Stomach (tissue), 9 donors: ENCODE results near the gene TRAPPC6A. TPM values are rescaled to one million over a fixed set of nuclear protein-coding genes. Genes with fewer than 3 reads are reported as not detected.

Experiments used
- DNase-seq, 2 donors: peaks; one replicate each; pipeline versions ENCODE4 v3.0.0 to v3.0.0-alpha.2; 2013 to 2019
- H3K27ac ChIP-seq, 5 donors: fragments of 200-600 bp in 4 of 5; sonication (generic) in 4 of 5; one replicate each; pipeline ENCODE4 v1.5.1; 2013 to 2019; ENCODE audit warnings: mild to moderate bottlenecking in 1 of 5, moderate library complexity in 1 of 5
- H3K27me3 ChIP-seq, 3 donors: fragments of 200-600 bp; sonication (generic); one replicate each; pipeline ENCODE4 v1.5.1; 2017 to 2019; ENCODE audit warnings: mixed run types in 1 of 3
- H3K36me3 ChIP-seq, 4 donors: fragments of 200-600 bp; sonication (generic); 1 replicate in 3 of 4; 2 replicates in 1 of 4; pipeline ENCODE4 v1.5.1; 2016 to 2019
- H3K4me1 ChIP-seq, 4 donors: fragments of 200-600 bp; sonication (generic); one replicate each; pipeline ENCODE4 v1.5.1; 2016 to 2019
- H3K4me3 ChIP-seq, 4 donors: fragments of 200-600 bp; sonication (generic) in 3 of 4; one replicate each; pipeline ENCODE4 v1.5.1; 2016 to 2019; ENCODE audit warnings: mild to moderate bottlenecking in 1 of 4
- H3K9me3 ChIP-seq, 4 donors: fragments of 200-600 bp; sonication (generic); one replicate each; pipeline ENCODE4 v1.5.1; 2016 to 2019
- EP300 ChIP-seq: sonication (generic); formaldehyde crosslinking; IDR thresholded peaks from one replicate; pipeline ENCODE4 v1.6.1; 2017; ENCODE audit warnings: antibody characterized with exemption
- POLR2A ChIP-seq, 4 donors: fragments of 450-650 bp; IDR thresholded peaks; one replicate each; pipeline ENCODE4 v1.6.1; 2016; ENCODE audit warnings: antibody characterized with exemption in 4 of 4, control low read depth in 2 of 4, mild to moderate bottlenecking in 1 of 4, moderate library complexity in 1 of 4
- POLR2AphosphoS5 ChIP-seq, 3 donors: sonication (generic); formaldehyde crosslinking; IDR thresholded peaks; one replicate each; pipeline ENCODE4 v1.6.1; 2016; ENCODE audit warnings: antibody characterized with exemption in 3 of 3
- WGBS, 5 donors: extraction: QIAGEN DNeasy Blood & Tissue Kit in 3 of 5; methylation state at CpG; one replicate each; pipeline versions ENCODE4 v1.1.5 to v1.1.7; 2013 to 2018; 5-methylcytosine and 5-hydroxymethylcytosine counted together
- intact Hi-C: fragments of 100-400 bp; cut with DNase I; formaldehyde crosslinking; loops from one replicate; pipeline ENCODE4 v1.15.1; 2023; ENCODE audit warnings: low total_unique reads
- polyA plus RNA-seq, 3 donors: library from polyadenylated mRNA; stranded (reverse); fragments of 200-250 nt; gene quantifications; one replicate each; pipeline ENCODE4 v1.2.3, GENCODE V29; 2013
- total RNA-seq, 5 donors: library from RNA; depleted of rRNA; stranded (reverse); fragments of >200 nt; gene quantifications; one replicate each; pipeline versions ENCODE4 v1.1.0 to v1.2.3, GENCODE V29; 2014 to 2016
- TF ChIP-seq, protein P1 (sequence below), 7 experiments: fragments of 450-650 bp in 4 of 7; fragments of 200-600 bp in 3 of 7; sonication (generic) in 3 of 7; IDR thresholded peaks; one replicate each; pipeline ENCODE4 v1.5.1; 2016 to 2019; ENCODE audit warnings: antibody characterized with exemption in 7 of 7, control low read depth in 2 of 7, mild to moderate bottlenecking in 1 of 7
- donor health status: healthy with polysubstance abuse.
- donor health status: Bipolar disorder and iron deficiency.
- donor health status: healthy.

Gene TRAPPC6A
- total and polyA plus RNA-seq, 8 donors = 8.7 to 59.4 (median 40.7) TPM; not detected in 1

DNA sequence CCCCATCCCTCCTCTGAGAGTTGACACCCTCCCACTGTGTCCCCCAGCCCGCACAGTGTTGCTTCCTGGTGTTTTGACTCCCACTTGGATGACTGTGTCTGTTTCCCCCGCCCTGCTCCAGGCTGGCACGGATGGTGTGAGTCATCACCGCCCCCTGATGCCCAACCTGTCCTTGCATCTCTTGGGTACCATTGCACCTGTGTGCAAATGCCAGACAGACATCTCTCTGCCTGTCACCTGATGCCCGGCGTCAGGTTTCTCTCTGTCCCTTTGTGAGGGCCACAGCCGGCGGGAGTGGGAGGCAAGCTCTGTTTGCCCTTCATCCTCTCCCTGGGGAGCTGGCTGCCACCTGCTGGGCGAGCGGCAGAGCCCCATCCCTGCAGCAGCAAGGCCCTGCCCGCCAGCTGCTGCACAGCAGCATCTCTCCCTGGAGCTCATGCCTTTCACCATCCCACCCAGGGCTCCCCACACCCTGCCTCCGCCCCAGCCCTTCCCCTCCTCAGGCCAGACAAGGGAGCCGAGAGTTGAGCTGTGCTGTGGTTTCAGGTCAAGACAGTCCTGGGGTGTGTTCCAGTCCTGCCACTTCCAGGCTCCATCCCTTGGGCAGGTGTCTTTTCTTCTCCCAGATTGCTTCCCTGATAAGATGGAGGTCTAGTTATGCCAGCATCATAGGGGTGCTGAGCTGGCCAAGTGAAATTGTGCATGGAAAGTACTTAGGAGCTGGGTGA, 47.0 kb downstream of the TRAPPC6A start:
- Histone ChIP-seq H3K4me3 (no peak overlapping the region), H3K9me3 (no peaks in the 10 kb centered on the region), H3K36me3 (peaks cover 0 to 22% (median 5%) of the 10 kb centered on the region in 4 donors), H3K27ac (peak overlapping the region in 1 of 5 donors; percentile 8), H3K27me3 (no peaks in the 10 kb centered on the region), H3K4me1 (peaks cover under 1 to 31% (median 12%) of the 10 kb centered on the region in 4 donors)
- peak; percentile 63 to 68 for DNase-seq
- WGBS, 5 donors = 40 to 60% (median 44%) methylated on average over 11 to 13 of the region's 13 CpGs
- TF ChIP-seq, protein P1, sequence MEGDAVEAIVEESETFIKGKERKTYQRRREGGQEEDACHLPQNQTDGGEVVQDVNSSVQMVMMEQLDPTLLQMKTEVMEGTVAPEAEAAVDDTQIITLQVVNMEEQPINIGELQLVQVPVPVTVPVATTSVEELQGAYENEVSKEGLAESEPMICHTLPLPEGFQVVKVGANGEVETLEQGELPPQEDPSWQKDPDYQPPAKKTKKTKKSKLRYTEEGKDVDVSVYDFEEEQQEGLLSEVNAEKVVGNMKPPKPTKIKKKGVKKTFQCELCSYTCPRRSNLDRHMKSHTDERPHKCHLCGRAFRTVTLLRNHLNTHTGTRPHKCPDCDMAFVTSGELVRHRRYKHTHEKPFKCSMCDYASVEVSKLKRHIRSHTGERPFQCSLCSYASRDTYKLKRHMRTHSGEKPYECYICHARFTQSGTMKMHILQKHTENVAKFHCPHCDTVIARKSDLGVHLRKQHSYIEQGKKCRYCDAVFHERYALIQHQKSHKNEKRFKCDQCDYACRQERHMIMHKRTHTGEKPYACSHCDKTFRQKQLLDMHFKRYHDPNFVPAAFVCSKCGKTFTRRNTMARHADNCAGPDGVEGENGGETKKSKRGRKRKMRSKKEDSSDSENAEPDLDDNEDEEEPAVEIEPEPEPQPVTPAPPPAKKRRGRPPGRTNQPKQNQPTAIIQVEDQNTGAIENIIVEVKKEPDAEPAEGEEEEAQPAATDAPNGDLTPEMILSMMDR (IDR thresholded peaks at IDR 0.05) = peak in 4 of 7 experiments; percentile 10 to 39 (median 18)
- no peak for TF ChIP-seq POLR2AphosphoS5 (IDR thresholded peaks at IDR 0.05)
- intact Hi-C loops = loop anchor here (5.0 kb wide), 1 partner anchor 44 kb away; no protein-coding TSS in a partner anchor

DNA sequence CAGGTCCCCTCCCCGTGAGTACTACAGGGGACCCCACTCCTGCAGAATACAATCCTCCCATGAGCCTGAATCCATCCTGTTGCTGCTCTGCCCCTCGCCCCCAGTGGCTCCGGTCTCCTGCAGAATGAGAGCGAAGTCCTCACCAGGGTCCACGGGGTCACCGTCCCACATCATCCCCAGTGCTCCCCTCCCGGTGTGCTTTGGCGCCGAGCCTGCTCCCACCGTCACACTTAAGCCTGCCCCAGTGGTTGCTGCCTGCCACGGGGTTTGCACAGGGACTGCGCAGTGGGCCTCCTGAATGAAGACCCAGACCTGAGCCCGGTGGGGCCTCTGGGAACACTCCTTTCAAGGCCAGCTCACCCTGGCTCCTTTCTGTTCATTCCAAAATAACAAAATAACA, 47.8 kb downstream of the TRAPPC6A start:
- TF ChIP-seq POLR2AphosphoS5 (IDR thresholded peaks at IDR 0.05) (no peak), POLR2A (IDR thresholded peaks at IDR 0.05) (no peak), EP300 (no peak)
- TF ChIP-seq, protein P1 (IDR thresholded peaks at IDR 0.05) = no peak
- WGBS, 5 donors = 81 to 85% (median 83%) methylated on average over 12 to 13 of the region's 13 CpGs
- H3K36me3 ChIP-seq = peaks cover 0 to 22% (median 5%) of the 10 kb centered on the region in 4 donors
- H3K4me1 ChIP-seq = peaks cover 3 to 32% (median 18%) of the 10 kb centered on the region in 4 donors
- intact Hi-C loops = loop anchor here (5.0 kb wide), 1 partner anchor 43 kb away; no protein-coding TSS in a partner anchor
- H3K27me3 ChIP-seq = no peaks in the 10 kb centered on the region
- peak overlapping the region in 1 of 5 donors; percentile 8 for H3K27ac ChIP-seq
- no peak for DNase-seq
- no peak overlapping the region for H3K4me3 ChIP-seq
- no peaks in the 10 kb centered on the region for H3K9me3 ChIP-seq

DNA sequence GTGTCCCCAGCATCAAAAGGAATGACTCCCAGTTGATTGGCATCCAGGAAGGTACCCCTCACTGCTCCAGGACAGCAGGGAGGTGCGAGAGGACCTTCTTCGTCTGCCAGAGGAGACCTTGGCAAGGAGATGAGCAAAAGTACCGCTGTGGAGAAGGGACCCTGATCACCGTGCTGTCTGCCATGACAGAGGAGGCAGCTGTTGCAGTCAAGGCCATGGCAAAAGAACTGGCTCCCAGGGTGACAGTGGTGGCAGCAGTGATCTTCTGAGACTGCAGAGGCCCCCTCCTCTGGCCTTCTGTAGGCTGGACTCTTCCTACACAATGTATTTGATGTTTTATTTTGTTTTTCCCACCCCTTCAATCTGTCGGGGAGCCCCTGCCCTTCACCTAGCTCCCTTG, 49.2 kb downstream of the TRAPPC6A start:
- H3K9me3 ChIP-seq = no peaks in the 10 kb centered on the region
- TF ChIP-seq, protein P1 (IDR thresholded peaks at IDR 0.05) = no peak
- no peak for TF ChIP-seq EP300
- TF ChIP-seq POLR2A (IDR thresholded peaks at IDR 0.05) = no peak
- TF ChIP-seq POLR2AphosphoS5 (IDR thresholded peaks at IDR 0.05) = no peak
- no peak overlapping the region for H3K4me3 ChIP-seq
- intact Hi-C loops = no loop called here
- 89 to 94% (median 90%) methylated on average over 4 to 5 of the region's 5 CpGs for WGBS, 5 donors
- H3K4me1 ChIP-seq = peaks cover 3 to 44% (median 28%) of the 10 kb centered on the region in 4 donors
- peaks cover 0 to 16% (median 5%) of the 10 kb centered on the region in 4 donors for H3K36me3 ChIP-seq
- no peaks in the 10 kb centered on the region for H3K27me3 ChIP-seq
- no peak for DNase-seq
- H3K27ac ChIP-seq = no peak overlapping the region

DNA sequence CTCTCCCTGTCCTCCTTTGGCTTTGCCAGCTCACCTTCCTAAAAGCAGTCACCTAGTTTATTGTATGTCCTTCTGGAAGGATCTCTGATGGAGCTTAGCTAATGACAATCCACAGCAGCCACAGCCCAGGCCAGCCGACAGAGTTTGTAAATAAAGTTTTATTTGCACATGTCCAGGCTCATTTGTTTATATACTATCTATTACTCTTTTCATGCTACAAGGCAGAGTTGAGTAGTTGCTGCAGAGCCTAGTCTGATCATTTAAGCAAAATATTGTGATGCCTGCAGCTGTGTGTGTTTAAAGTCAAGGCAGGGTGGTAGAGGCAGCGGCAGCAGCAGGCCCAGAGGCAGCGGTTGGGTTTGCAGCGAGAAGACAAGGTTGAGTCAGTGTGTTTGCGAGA, 49.9 kb downstream of the TRAPPC6A start:
- intact Hi-C loops = no loop called here
- Histone ChIP-seq H3K4me1 (peaks cover 9 to 51% (median 34%) of the 10 kb centered on the region in 4 donors), H3K4me3 (no peak overlapping the region), H3K36me3 (peaks cover 0 to 16% (median 6%) of the 10 kb centered on the region in 4 donors), H3K9me3 (no peaks in the 10 kb centered on the region), H3K27ac (no peak overlapping the region), H3K27me3 (no peaks in the 10 kb centered on the region)
- DNase-seq = no peak
- WGBS, 5 donors = 71 to 86% (median 82%) methylated on average over 5 of the region's 5 CpGs
- TF ChIP-seq EP300 (no peak), POLR2A (IDR thresholded peaks at IDR 0.05) (no peak), POLR2AphosphoS5 (IDR thresholded peaks at IDR 0.05) (no peak)
- TF ChIP-seq, protein P1 (IDR thresholded peaks at IDR 0.05) = no peak
